Measurements from ENCODE around the gene LCNL1.

LCNL1 gene

DNA sequence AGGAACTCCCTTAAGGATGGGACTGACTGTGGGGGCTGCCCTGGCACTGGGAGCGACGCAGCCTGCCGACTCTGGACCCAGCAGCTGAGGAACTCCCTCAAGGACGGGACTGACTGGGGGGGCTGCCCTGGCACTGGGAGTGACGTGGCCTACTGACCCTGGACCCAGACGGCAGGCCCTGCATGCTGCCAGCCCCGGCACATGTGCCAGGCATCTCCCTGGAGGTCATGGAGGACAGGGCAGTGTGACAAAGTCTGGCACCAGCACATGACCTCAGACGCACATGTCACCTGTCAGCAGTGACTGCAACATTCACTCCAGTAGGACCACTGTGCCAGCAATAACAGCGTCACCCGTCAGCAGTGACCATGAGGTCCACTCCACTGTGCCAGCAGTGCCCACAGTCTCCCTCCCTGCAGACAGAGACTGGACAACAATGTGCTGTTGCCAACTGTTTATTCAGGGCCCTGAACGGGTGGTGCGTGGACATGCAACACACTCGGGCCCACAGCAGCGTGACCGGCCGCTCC is 42.7 kb upstream of the LCNL1 start:
- no peak for TF ChIP-seq CTCF (IDR thresholded peaks at IDR 0.05; ENCODE audit: insufficient read depth, missing control alignments)
- FAIRE-seq = no peak
- DNase-seq (ENCODE audit: insufficient read length, low spot score) = no peak

DNA sequence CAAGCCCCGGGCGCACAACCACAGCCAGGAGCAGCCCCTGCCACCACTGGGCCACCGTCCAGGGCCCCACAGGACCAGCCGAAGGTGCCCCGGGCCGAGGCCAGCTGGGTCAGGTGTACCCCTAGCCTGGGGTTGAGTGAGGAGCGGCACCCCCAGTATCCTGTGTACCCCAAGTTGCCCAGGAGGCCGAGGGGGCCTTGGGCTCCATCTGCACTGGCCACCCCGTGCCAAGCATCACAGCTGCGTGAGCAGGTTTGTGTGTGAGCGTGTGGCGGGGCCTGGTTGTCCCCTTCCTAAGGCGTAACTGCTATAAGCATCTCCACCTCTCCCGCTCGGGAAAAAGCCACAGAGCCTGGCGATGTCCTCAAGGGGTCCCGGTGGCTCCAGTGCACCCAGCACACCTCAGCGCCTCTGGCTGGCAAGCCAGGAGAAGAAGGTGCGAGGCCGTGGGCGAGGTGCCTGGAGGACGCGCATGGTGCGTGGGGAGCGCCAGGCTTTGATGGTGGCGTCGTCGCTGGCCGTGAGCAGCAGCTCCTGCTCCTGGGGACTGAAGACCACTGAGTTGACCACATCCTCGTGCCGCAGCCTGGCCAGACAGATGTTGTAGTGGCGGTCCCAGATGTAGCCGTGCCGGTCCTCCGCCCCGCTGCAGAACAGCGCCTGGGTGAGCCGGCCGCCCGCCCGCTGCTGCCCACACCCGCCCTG is 42.1 kb upstream of the LCNL1 start:
- DNase-seq (ENCODE audit: insufficient read length, low spot score) (no peak), FAIRE-seq (no peak)
- TF ChIP-seq CTCF (IDR thresholded peaks at IDR 0.05; ENCODE audit: insufficient read depth, missing control alignments) = no peak

GRCh38 chr9:136941231-136942111 is 41.3 kb upstream of the LCNL1 start:
- DNase-seq (ENCODE audit: insufficient read length, low spot score) (no peak), FAIRE-seq (no peak)
- no peak for TF ChIP-seq CTCF (IDR thresholded peaks at IDR 0.05; ENCODE audit: insufficient read depth, missing control alignments)

DNA sequence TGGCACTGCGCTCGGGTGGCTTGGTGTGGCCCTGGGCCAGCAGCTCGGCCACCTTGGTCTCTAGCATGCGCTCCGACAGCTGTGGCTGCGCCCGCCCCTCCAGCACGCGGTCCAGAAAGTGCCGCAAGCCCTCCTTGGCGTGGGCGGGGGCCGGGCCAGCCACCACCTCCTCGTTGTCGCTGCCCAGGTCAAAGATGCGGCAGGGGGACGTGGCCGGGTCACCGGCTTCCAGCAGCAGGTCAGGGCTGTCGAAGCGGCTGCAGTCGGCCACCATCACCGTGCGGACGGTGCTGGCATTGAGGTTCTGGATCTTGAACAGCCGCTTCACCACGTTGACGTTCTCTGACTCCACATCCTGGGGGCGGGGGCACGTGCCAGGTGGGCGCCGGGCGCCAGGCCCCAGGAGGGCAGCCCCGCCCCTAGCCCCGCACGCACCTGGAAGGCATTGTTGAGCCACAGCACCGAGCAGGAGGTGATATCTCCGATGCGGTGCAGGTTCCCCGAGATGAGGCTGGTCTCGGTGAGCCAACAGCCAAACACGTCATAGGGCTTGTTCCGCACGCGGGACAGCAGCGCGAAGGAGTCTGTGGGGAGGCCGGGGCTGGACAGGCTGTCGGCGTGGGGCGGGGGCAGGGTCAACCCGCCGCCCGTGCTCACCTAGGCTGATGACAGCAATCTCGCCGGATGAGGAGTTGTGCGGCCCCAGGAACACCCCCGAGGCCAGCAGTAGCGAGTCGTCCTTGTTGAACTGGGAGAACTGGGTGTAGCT is 40.5 kb upstream of the LCNL1 start:
- DNase-seq (ENCODE audit: insufficient read length, low spot score) (no peak), FAIRE-seq (no peak)
- TF ChIP-seq CTCF (IDR thresholded peaks at IDR 0.05; ENCODE audit: insufficient read depth, missing control alignments) = no peak

DNA sequence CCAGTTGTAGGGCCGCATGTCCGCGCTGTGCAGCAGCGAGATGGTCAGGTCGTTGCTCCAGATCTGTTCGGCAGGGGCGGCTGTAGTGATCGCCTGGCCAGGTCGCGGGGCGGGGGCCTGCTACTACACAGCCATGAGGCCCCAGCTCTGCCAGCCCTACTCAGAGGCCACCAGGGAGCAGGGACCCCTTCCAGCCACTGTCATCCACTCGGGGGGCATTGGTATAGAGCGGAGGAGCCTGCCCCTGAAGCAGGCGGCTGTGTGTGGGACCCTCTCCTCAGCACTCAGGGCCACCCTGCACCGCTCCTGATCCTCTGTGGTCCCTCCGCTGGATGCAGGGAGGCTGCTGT is 39.9 kb upstream of the LCNL1 start:
- DNase-seq (ENCODE audit: insufficient read length, low spot score) (no peak), FAIRE-seq (no peak)
- TF ChIP-seq CTCF (IDR thresholded peaks at IDR 0.05; ENCODE audit: insufficient read depth, missing control alignments) = no peak

GRCh38 chr9:136943291-136944211 is 39.2 kb upstream of the LCNL1 start:
- no peak for DNase-seq (ENCODE audit: insufficient read length, low spot score)

More at GRCh38 chr9:136943291-136944211, 39.2 kb upstream of the LCNL1 start:
- no peak for FAIRE-seq
- TF ChIP-seq CTCF (IDR thresholded peaks at IDR 0.05; ENCODE audit: insufficient read depth, missing control alignments) = no peak
